Astrocyte (in vitro differentiated cells and primary cell): ENCODE data around the gene TULP4. TPM values are rescaled to one million over a fixed set of nuclear protein-coding genes. Genes with fewer than 3 reads are reported as not detected.

ENCODE experiments used
- DNase-seq: peaks from one replicate; pipeline ENCODE4 v3.0.0-alpha.2; 2010; ENCODE audit warnings: low read depth
- FAIRE-seq: peaks from 2 replicates; lab custom pipeline; 2011; peaks lifted over from hg19 to GRCh38; lab: Jason Lieb, UNC
- H2AFZ ChIP-seq: 2 replicates; pipeline ENCODE4 v1.6.0; 2012; ENCODE audit warnings: low read depth, low read length, inconsistent platforms
- H3K27ac ChIP-seq: 2 replicates; pipeline ENCODE4 v1.5.1; 2011; ENCODE audit warnings: low read depth, low read length, inconsistent platforms
- H3K27me3 ChIP-seq: 2 replicates; pipeline ENCODE4 v1.6.0; 2011; ENCODE audit warnings: low read length, inconsistent platforms; ENCODE audit not compliant: insufficient read depth
- H3K36me3 ChIP-seq: 2 replicates; pipeline ENCODE4 v1.5.1; 2011; ENCODE audit warnings: low read length, inconsistent platforms; ENCODE audit not compliant: insufficient read depth
- H3K4me1 ChIP-seq: 2 replicates; pipeline ENCODE4 v1.5.1; 2011; ENCODE audit warnings: low read length, inconsistent platforms; ENCODE audit not compliant: insufficient read depth
- H3K4me2 ChIP-seq: 2 replicates; pipeline ENCODE4 v1.6.0; 2012; ENCODE audit warnings: low read length, inconsistent platforms
- H3K4me3 ChIP-seq: 2 replicates; pipeline ENCODE4 v1.5.1; 2011; ENCODE audit warnings: low read depth, mild to moderate bottlenecking, low read length, inconsistent platforms; ENCODE audit not compliant: insufficient read depth
- H3K79me2 ChIP-seq: 2 replicates; pipeline ENCODE4 v1.6.0; 2012; ENCODE audit warnings: mild to moderate bottlenecking, low read length, inconsistent platforms; ENCODE audit not compliant: insufficient read depth
- H3K9ac ChIP-seq: 2 replicates; pipeline ENCODE4 v1.6.0; 2012; ENCODE audit warnings: mild to moderate bottlenecking, low read length, inconsistent platforms
- H3K9me3 ChIP-seq: 2 replicates; pipeline ENCODE4 v1.5.1; 2012; ENCODE audit warnings: low read depth, mild to moderate bottlenecking, low read length, inconsistent platforms; ENCODE audit not compliant: insufficient read depth
- H4K20me1 ChIP-seq: 2 replicates; pipeline ENCODE4 v1.6.0; 2012; ENCODE audit warnings: low read length, inconsistent platforms; ENCODE audit not compliant: insufficient read depth
- H3K27ac Mint-ChIP-seq: one replicate; pipeline ENCODE4 v1.8.0; 2021; ENCODE audit warnings: mild to moderate bottlenecking, mixed read lengths; ENCODE audit not compliant: unreplicated experiment
- H3K27me3 Mint-ChIP-seq: one replicate; pipeline ENCODE4 v1.8.0; 2021; ENCODE audit warnings: low read depth, mixed read lengths; ENCODE audit not compliant: unreplicated experiment
- H3K36me3 Mint-ChIP-seq: one replicate; pipeline ENCODE4 v1.8.0; 2021; ENCODE audit warnings: low read depth, mixed read lengths; ENCODE audit not compliant: unreplicated experiment
- H3K4me1 Mint-ChIP-seq: one replicate; pipeline ENCODE4 v1.8.0; 2021; ENCODE audit warnings: low read depth, mixed read lengths; ENCODE audit not compliant: unreplicated experiment
- H3K4me3 Mint-ChIP-seq: one replicate; pipeline ENCODE4 v1.8.0; 2021; ENCODE audit warnings: mild to moderate bottlenecking, moderate library complexity, mixed read lengths; ENCODE audit not compliant: unreplicated experiment
- H3K9me3 Mint-ChIP-seq: one replicate; pipeline ENCODE4 v1.8.0; 2021; ENCODE audit warnings: mild to moderate bottlenecking, mixed read lengths; ENCODE audit not compliant: unreplicated experiment
- CTCF ChIP-seq: IDR thresholded peaks from 2 replicates; pipeline ENCODE4 v1.5.1; 2011; ENCODE audit warnings: low read depth, mild to moderate bottlenecking, inconsistent platforms, low read length, moderate library complexity; ENCODE audit not compliant: insufficient read depth
- EZH2 ChIP-seq: IDR thresholded peaks from 2 replicates; pipeline ENCODE4 v1.6.1; 2012; ENCODE audit warnings: mild to moderate bottlenecking, low read length, inconsistent platforms; ENCODE audit not compliant: insufficient read depth
- total RNA-seq: library from RNA; stranded (reverse); gene quantifications from 2 replicates; pipeline ENCODE4 v1.2.1, GENCODE V29; 2021

Gene TULP4
- total RNA-seq, 1 donor from 2014 or later, result 91.2 TPM

GRCh38 chr6:158471339-158471738 lies 159.1 kb downstream of the TULP4 start:
- H3K9me3 ChIP-seq, result no peaks in the 10 kb centered on the region
- H3K27ac ChIP-seq, result no peak overlapping the region
- DNase-seq, result no peak
- H3K4me2 ChIP-seq, result no peak overlapping the region
- no peak overlapping the region for H3K27ac Mint-ChIP-seq
- H3K27me3 ChIP-seq, result no peaks in the 10 kb centered on the region
- H3K36me3 ChIP-seq, result no peaks in the 10 kb centered on the region
- no peaks in the 10 kb centered on the region for H3K27me3 Mint-ChIP-seq
- H3K9me3 Mint-ChIP-seq, result no peaks in the 10 kb centered on the region
- H3K4me3 ChIP-seq, result no peak overlapping the region
- H4K20me1 ChIP-seq, result peaks cover 3% of the 10 kb centered on the region
- H3K9ac ChIP-seq, result no peak overlapping the region
- no peak overlapping the region for H2AFZ ChIP-seq
- H3K4me3 Mint-ChIP-seq, result no peak overlapping the region
- TF ChIP-seq CTCF (no peak), EZH2 (no peak)
- peaks cover 15% of the 10 kb centered on the region for H3K4me1 Mint-ChIP-seq
- no peak for FAIRE-seq
- peaks cover 16% of the 10 kb centered on the region for H3K4me1 ChIP-seq
- peaks cover 25% of the 10 kb centered on the region for H3K36me3 Mint-ChIP-seq
- no peaks in the 10 kb centered on the region for H3K79me2 ChIP-seq

GRCh38 chr6:158472447-158472846 lies 160.2 kb downstream of the TULP4 start:
- peaks cover 15% of the 10 kb centered on the region for H3K4me1 Mint-ChIP-seq
- Histone ChIP-seq H3K4me3 (no peak overlapping the region), H3K36me3 (no peaks in the 10 kb centered on the region), H3K4me1 (peaks cover 17% of the 10 kb centered on the region), H3K9ac (no peak overlapping the region), H3K4me2 (no peak overlapping the region), H4K20me1 (peaks cover 3% of the 10 kb centered on the region), H2AFZ (no peak overlapping the region), H3K27ac (no peak overlapping the region), H3K27me3 (no peaks in the 10 kb centered on the region), H3K9me3 (no peaks in the 10 kb centered on the region), H3K79me2 (no peaks in the 10 kb centered on the region)
- no peaks in the 10 kb centered on the region for H3K9me3 Mint-ChIP-seq
- no peaks in the 10 kb centered on the region for H3K27me3 Mint-ChIP-seq
- TF ChIP-seq CTCF (no peak), EZH2 (no peak)
- no peak overlapping the region for H3K27ac Mint-ChIP-seq
- FAIRE-seq (no peak), DNase-seq (no peak)
- no peak overlapping the region for H3K4me3 Mint-ChIP-seq
- peaks cover 22% of the 10 kb centered on the region for H3K36me3 Mint-ChIP-seq

- H3K36me3 Mint-ChIP-seq, result peaks cover 16% of the 10 kb centered on the region
- H3K9me3 Mint-ChIP-seq, result peaks cover 1% of the 10 kb centered on the region
- H3K27me3 Mint-ChIP-seq, result no peaks in the 10 kb centered on the region
- H3K4me3 Mint-ChIP-seq, result no peak overlapping the region
- H3K27ac ChIP-seq, result peak overlapping the region; percentile 32
- peak overlapping the region; percentile 10 for H3K9ac ChIP-seq
- peaks cover 3% of the 10 kb centered on the region for H4K20me1 ChIP-seq
- no peak for TF ChIP-seq CTCF
- no peak for TF ChIP-seq EZH2
- no peak overlapping the region for H3K4me3 ChIP-seq
- peaks cover 15% of the 10 kb centered on the region for H3K4me1 Mint-ChIP-seq
- FAIRE-seq (no peak), DNase-seq (peak; percentile 32)
- H3K4me2 ChIP-seq, result peak overlapping the region; percentile 17
- no peaks in the 10 kb centered on the region for H3K79me2 ChIP-seq
- H3K9me3 ChIP-seq, result no peaks in the 10 kb centered on the region
- peaks cover 17% of the 10 kb centered on the region for H3K4me1 ChIP-seq
- no peaks in the 10 kb centered on the region for H3K36me3 ChIP-seq
- no peak overlapping the region for H3K27ac Mint-ChIP-seq
- no peak overlapping the region for H2AFZ ChIP-seq
- no peaks in the 10 kb centered on the region for H3K27me3 ChIP-seq
These were observed 162.7 kb downstream of the TULP4 start for GRCh38 chr6:158474961-158475343.
